Thoracic aorta (tissue), 2 donors: Measurements from ENCODE around the gene ZNHIT1. TPM values are rescaled to one million over a fixed set of nuclear protein-coding genes. Genes with fewer than 3 reads are reported as not detected.

Experiments used
- ATAC-seq: fragments of 150-250 bp; one replicate; pipeline ENCODE4 v1.8.0; 2017; ENCODE audit warnings: low read depth; ENCODE audit not compliant: insufficient number of reproducible peaks, low FRiP score
- DNase-seq: peaks from one replicate; pipeline ENCODE4 v3.0.0-alpha.2; 2020; ENCODE audit warnings: low spot score
- H3K27ac ChIP-seq, 2 donors: fragments of 200-600 bp; sonication (generic); 1 replicate in 1 of 2; 2 replicates in 1 of 2; pipeline ENCODE4 v1.5.1; 2016; ENCODE audit warnings: mild to moderate bottlenecking in 2 of 2, moderate library complexity in 2 of 2
- H3K27me3 ChIP-seq: fragments of 200-600 bp; sonication (generic); replicated peaks from 2 replicates; pipeline ENCODE4 v1.6.0; 2016; ENCODE audit warnings: mild to moderate bottlenecking; ENCODE audit not compliant: insufficient read depth
- H3K36me3 ChIP-seq: fragments of 200-600 bp; sonication (generic); one replicate; pipeline ENCODE4 v1.5.1; 2016
- H3K4me1 ChIP-seq, 2 donors: fragments of 200-600 bp; sonication (generic); 1 replicate in 1 of 2; 2 replicates in 1 of 2; pipeline versions ENCODE4 v1.5.1 to v1.6.0; 2016; ENCODE audit warnings: low read depth in 2 of 2, mild to moderate bottlenecking in 1 of 2; ENCODE audit not compliant: control insufficient read depth in 1 of 2
- H3K4me3 ChIP-seq: fragments of 200-600 bp; sonication (generic); 2 replicates; pipeline ENCODE4 v1.5.1; 2016; ENCODE audit warnings: mild to moderate bottlenecking
- H3K9me3 ChIP-seq: fragments of 200-600 bp; sonication (generic); 2 replicates; pipeline ENCODE4 v1.5.1; 2016
- total RNA-seq, 2 donors: library from RNA; depleted of rRNA; stranded (reverse); fragments of >200 nt; gene quantifications; one replicate each; pipeline versions ENCODE4 v1.1.0 to v1.2.3, GENCODE V29; 2016
- TF ChIP-seq, protein P1 (sequence below): fragments of 200-600 bp; sonication (generic); IDR thresholded peaks from one replicate; pipeline ENCODE4 v1.5.1; 2019; ENCODE audit warnings: antibody characterized with exemption

ZNHIT1 gene
- total RNA-seq, 2 donors from 2014 or later: 43.7 to 53.2 TPM

DNA sequence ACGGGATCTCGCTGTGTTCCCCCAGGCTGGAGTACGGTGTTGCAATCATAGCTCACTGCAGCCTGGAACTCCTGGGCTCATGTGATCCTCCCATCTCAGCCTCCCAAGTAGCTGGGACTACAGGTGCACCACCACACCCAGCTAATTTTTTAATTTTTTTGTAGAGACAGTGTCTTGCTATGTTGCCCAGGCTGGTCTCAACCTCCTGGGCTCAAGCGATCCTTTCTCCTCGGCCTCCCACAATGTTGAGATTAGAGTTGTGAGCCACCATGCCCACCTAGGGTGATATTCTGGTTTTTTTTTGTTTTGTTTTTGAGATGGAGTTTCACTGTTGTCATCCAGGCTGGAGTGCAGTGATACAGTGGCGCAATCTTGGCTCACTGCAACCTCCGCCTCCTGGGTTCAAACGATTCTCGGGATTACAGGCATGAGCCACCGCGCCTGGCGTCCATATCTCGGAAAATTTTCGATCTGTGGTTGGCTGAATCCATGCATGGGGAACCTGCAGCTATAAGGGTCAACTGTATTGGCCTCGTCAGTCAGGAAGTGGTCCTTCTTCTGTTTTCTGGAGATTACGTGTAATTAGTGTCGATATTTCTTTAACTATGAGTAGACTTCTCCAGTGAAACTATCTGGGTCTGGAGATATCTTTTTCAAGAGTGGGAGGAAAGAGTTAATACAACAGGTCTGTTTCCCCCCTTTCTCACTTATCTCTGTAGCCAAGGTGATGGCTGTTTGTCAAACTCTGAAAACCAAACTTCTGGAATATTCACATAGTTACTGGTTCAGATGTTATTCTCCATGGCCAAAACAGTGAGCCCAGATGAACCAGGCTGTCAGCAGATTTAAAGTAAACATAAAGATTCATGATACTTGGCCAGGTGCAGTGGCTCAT is 47.9 kb downstream of the ZNHIT1 start:
- TF ChIP-seq, protein P1, sequence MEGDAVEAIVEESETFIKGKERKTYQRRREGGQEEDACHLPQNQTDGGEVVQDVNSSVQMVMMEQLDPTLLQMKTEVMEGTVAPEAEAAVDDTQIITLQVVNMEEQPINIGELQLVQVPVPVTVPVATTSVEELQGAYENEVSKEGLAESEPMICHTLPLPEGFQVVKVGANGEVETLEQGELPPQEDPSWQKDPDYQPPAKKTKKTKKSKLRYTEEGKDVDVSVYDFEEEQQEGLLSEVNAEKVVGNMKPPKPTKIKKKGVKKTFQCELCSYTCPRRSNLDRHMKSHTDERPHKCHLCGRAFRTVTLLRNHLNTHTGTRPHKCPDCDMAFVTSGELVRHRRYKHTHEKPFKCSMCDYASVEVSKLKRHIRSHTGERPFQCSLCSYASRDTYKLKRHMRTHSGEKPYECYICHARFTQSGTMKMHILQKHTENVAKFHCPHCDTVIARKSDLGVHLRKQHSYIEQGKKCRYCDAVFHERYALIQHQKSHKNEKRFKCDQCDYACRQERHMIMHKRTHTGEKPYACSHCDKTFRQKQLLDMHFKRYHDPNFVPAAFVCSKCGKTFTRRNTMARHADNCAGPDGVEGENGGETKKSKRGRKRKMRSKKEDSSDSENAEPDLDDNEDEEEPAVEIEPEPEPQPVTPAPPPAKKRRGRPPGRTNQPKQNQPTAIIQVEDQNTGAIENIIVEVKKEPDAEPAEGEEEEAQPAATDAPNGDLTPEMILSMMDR: no peak
- Histone ChIP-seq H3K9me3 (no peaks in the 10 kb centered on the region), H3K27me3 (no peaks in the 10 kb centered on the region), H3K36me3 (no peaks in the 10 kb centered on the region), H3K4me3 (no peak overlapping the region), H3K4me1 (no peaks in the 10 kb centered on the region), H3K27ac (no peak overlapping the region)
- no peak for DNase-seq
- no peak for ATAC-seq

DNA sequence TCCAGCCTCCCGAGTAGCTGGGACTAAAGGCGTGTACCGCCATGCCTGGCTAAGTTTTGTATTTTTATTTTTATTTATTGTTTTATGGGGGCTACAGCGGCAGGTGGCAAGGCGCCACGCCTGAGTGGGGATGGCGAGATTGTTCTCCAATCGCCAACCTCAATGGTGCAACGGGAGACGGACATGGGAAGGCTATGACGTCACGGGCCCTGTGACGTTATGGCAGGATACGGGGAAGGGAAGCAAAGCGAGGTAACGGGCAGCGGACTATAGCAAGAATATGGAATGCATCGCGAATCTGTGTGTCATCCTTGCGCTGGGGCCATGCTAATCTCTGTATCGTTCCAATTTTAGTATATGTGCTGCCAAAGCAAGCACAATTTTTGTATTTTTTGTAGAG is 51.7 kb downstream of the ZNHIT1 start:
- TF ChIP-seq, protein P1: no peak
- H3K27ac ChIP-seq: no peak overlapping the region
- H3K9me3 ChIP-seq: no peaks in the 10 kb centered on the region
- H3K4me3 ChIP-seq: no peak overlapping the region
- DNase-seq (no peak), ATAC-seq (no peak)
- H3K36me3 ChIP-seq: no peaks in the 10 kb centered on the region
- no peaks in the 10 kb centered on the region for H3K27me3 ChIP-seq
- H3K4me1 ChIP-seq: no peaks in the 10 kb centered on the region

DNA sequence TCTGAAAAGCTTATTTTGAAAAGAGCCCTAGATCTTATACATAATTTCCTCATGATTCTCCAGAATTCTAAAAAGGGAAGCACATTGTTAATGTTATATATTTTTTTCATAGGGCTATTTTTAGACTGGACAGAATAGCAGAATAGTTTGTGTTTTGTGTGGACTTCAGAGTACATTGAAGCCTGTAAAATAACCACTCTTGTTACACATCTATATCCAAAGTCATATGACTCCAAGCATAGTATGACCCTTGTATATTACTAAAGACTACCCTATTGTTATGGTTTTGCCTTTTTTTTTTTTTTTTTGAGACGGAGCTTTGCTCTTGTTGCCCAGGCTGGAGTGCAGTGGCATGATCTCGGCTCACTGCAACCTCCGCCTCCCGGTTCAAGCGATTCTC is 53.1 kb downstream of the ZNHIT1 start:
- Histone ChIP-seq H3K27me3 (no peaks in the 10 kb centered on the region), H3K27ac (no peak overlapping the region), H3K9me3 (no peaks in the 10 kb centered on the region), H3K4me1 (no peaks in the 10 kb centered on the region), H3K36me3 (no peaks in the 10 kb centered on the region), H3K4me3 (no peak overlapping the region)
- DNase-seq (no peak), ATAC-seq (no peak)
- TF ChIP-seq, protein P1: no peak

DNA sequence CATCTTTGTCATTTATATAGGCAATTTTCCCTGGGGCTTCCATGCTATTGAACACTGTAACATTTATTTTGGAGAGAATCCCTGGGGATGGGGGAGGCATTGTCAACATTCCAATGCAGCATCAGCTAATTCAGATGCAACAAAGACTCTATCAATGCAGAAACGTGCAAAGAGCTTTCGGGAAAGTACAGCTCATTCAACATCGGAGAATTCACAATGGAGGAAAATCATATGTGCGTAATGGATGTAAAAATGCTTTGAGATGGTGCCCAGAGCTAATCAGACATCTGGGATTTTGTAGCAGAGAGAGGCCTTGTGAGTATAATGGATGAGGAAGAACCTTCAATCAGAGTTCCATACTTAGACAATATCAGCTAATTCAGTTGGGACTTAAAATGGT is 55.2 kb downstream of the ZNHIT1 start:
- Histone ChIP-seq H3K9me3 (no peaks in the 10 kb centered on the region), H3K4me3 (no peak overlapping the region), H3K27ac (no peak overlapping the region), H3K27me3 (no peaks in the 10 kb centered on the region), H3K36me3 (no peaks in the 10 kb centered on the region), H3K4me1 (no peaks in the 10 kb centered on the region)
- DNase-seq (no peak), ATAC-seq (no peak)
- TF ChIP-seq, protein P1: no peak

Other genes starting within 250 kb of the ZNHIT1 start
- gene MUC12, start 248.6 kb upstream of the ZNHIT1 start, total RNA-seq: not detected
- not detected for gene MUC17, start 198.1 kb upstream of the ZNHIT1 start, total RNA-seq
- gene TRIM56, start 132.7 kb upstream of the ZNHIT1 start, total RNA-seq: 10 to 100 TPM; 32.1 to 44.5 TPM
- 1,000 to 10,000 TPM in 1 of 2 donors, 100 to 1,000 TPM in 1; 542 to 1,009 TPM for gene SERPINE1, start 91.1 kb upstream of the ZNHIT1 start, total RNA-seq
- 10 to 100 TPM; 11.9 to 33.0 TPM for gene AP1S1, start 63.7 kb upstream of the ZNHIT1 start, total RNA-seq
- not detected for gene VGF, start 52.6 kb upstream of the ZNHIT1 start, total RNA-seq
- gene NAT16, start 37.9 kb upstream of the ZNHIT1 start, total RNA-seq: not detected
- gene MOGAT3, start 17.1 kb upstream of the ZNHIT1 start, total RNA-seq: not detected
- gene PLOD3, start 584 bp upstream of the ZNHIT1 start, total RNA-seq: 10 to 100 TPM; 31.5 to 55.9 TPM
- 10 to 100 TPM in 1 of 2 donors, 1 to 10 TPM in 1; 7.4 to 15.4 TPM for gene CLDN15, start 19.6 kb downstream of the ZNHIT1 start, total RNA-seq
- 100 to 1,000 TPM; 135 to 181 TPM for gene FIS1, start 26.9 kb downstream of the ZNHIT1 start, total RNA-seq
- gene IFT22, start 103.6 kb downstream of the ZNHIT1 start, total RNA-seq: 10 to 100 TPM; 14.0 to 24.4 TPM
- gene COL26A1, start 144.7 kb downstream of the ZNHIT1 start, total RNA-seq: under 1 TPM in 1 of 2 donors, not detected in 1; 0.14 TPM